Effector memory CD8-positive, alpha-beta T cell (primary cell): Measurements from ENCODE around the gene CCDC85C.
A peak's percentile ranks its signal among the peaks of the same experiment; 100 is the strongest.

ENCODE experiments used
- ATAC-seq: fragments of 150-1000 bp; cut with Tn5 transposase; replicated peaks from 2 replicates; pipeline ENCODE4 v1.10.0; 2021; ENCODE audit warnings: mild to moderate bottlenecking, moderate library complexity
- DNase-seq, 3 experiments: peaks; one replicate each; pipeline ENCODE4 v3.0.0; 2021
- H3K27ac Mint-ChIP-seq, 2 donors: one replicate each; pipeline ENCODE4 v1.8.0; 2022; ENCODE audit warnings: mild to moderate bottlenecking in 2 of 2, mixed read lengths in 2 of 2, moderate library complexity in 2 of 2
- H3K27me3 Mint-ChIP-seq, 2 donors: one replicate each; pipeline ENCODE4 v1.8.0; 2022; ENCODE audit warnings: mixed read lengths in 2 of 2
- H3K36me3 Mint-ChIP-seq: one replicate; pipeline ENCODE4 v1.8.0; 2022; ENCODE audit warnings: mild to moderate bottlenecking, moderate library complexity, mixed read lengths; ENCODE audit not compliant: insufficient read depth
- H3K4me1 Mint-ChIP-seq, 2 donors: one replicate each; pipeline ENCODE4 v1.8.0; 2022; ENCODE audit warnings: low read depth in 2 of 2, mixed read lengths in 2 of 2
- H3K4me3 Mint-ChIP-seq, 2 donors: one replicate each; pipeline ENCODE4 v1.8.0; 2022; ENCODE audit warnings: mild to moderate bottlenecking in 2 of 2, mixed read lengths in 2 of 2, moderate library complexity in 2 of 2
- H3K9me3 Mint-ChIP-seq, 2 donors: one replicate each; pipeline ENCODE4 v1.8.0; 2022; ENCODE audit warnings: mixed read lengths in 2 of 2

CCDC85C gene

GRCh38 chr14:99625476-99625875 lies 21.5 kb upstream of the CCDC85C start:
- Mint-ChIP-seq H3K27me3 (peaks cover 46 to 78% of the 10 kb centered on the region in 2 donors), H3K36me3 (no peaks in the 10 kb centered on the region), H3K4me1 (peaks cover 3 to 5% of the 10 kb centered on the region in 2 donors), H3K4me3 (no peak overlapping the region), H3K27ac (no peak overlapping the region), H3K9me3 (no peaks in the 10 kb centered on the region)
- no peak for DNase-seq
- ATAC-seq = no peak

- Mint-ChIP-seq H3K27me3 (peaks cover 46 to 73% of the 10 kb centered on the region in 2 donors), H3K9me3 (no peaks in the 10 kb centered on the region), H3K27ac (no peak overlapping the region), H3K4me3 (no peak overlapping the region), H3K4me1 (peaks cover 3 to 5% of the 10 kb centered on the region in 2 donors), H3K36me3 (no peaks in the 10 kb centered on the region)
- DNase-seq (no peak), ATAC-seq (no peak)
Measured at GRCh38 chr14:99624971-99625370, 21.0 kb upstream of the CCDC85C start.

GRCh38 chr14:99624024-99624423 lies 20.0 kb upstream of the CCDC85C start:
- Mint-ChIP-seq H3K4me3 (no peak overlapping the region), H3K27ac (no peak overlapping the region), H3K36me3 (no peaks in the 10 kb centered on the region), H3K9me3 (no peaks in the 10 kb centered on the region), H3K4me1 (peaks cover 2 to 4% of the 10 kb centered on the region in 2 donors), H3K27me3 (peaks cover 46 to 68% of the 10 kb centered on the region in 2 donors)
- DNase-seq = no peak
- no peak for ATAC-seq

- Mint-ChIP-seq H3K4me1 (no peaks in the 10 kb centered on the region), H3K27ac (no peak overlapping the region), H3K36me3 (no peaks in the 10 kb centered on the region), H3K27me3 (peaks cover 41 to 74% of the 10 kb centered on the region in 2 donors), H3K4me3 (no peak overlapping the region), H3K9me3 (no peaks in the 10 kb centered on the region)
- ATAC-seq = no peak
- DNase-seq = no peak
Measured at GRCh38 chr14:99621948-99622347, 17.9 kb upstream of the CCDC85C start.

- Mint-ChIP-seq H3K9me3 (no peaks in the 10 kb centered on the region), H3K4me1 (peaks cover 0 to 4% of the 10 kb centered on the region in 2 donors), H3K27ac (no peak overlapping the region), H3K36me3 (no peaks in the 10 kb centered on the region), H3K27me3 (peaks cover 41 to 69% of the 10 kb centered on the region in 2 donors), H3K4me3 (no peak overlapping the region)
- DNase-seq (no peak), ATAC-seq (no peak)
Measured at GRCh38 chr14:99619835-99620834, 16.1 kb upstream of the CCDC85C start.

- Mint-ChIP-seq H3K36me3 (no peaks in the 10 kb centered on the region), H3K4me1 (peaks cover 0 to 4% of the 10 kb centered on the region in 2 donors), H3K4me3 (no peak overlapping the region), H3K27me3 (peaks cover 16 to 38% of the 10 kb centered on the region in 2 donors), H3K9me3 (no peaks in the 10 kb centered on the region), H3K27ac (no peak overlapping the region)
- DNase-seq (no peak), ATAC-seq (no peak)
Measured at GRCh38 chr14:99616832-99617800, 13.1 kb upstream of the CCDC85C start.

GRCh38 chr14:99615497-99616157 lies 11.6 kb upstream of the CCDC85C start:
- Mint-ChIP-seq H3K4me3 (no peak overlapping the region), H3K27me3 (peaks cover 13 to 34% of the 10 kb centered on the region in 2 donors), H3K9me3 (no peaks in the 10 kb centered on the region), H3K4me1 (peaks cover 0 to 4% of the 10 kb centered on the region in 2 donors), H3K36me3 (no peaks in the 10 kb centered on the region), H3K27ac (no peak overlapping the region)
- ATAC-seq = no peak
- DNase-seq = no peak

GRCh38 chr14:99612738-99613330 lies 8.8 kb upstream of the CCDC85C start:
- ATAC-seq (no peak), DNase-seq (no peak)
- no peak overlapping the region for H3K4me3 Mint-ChIP-seq
- peaks cover 8 to 22% of the 10 kb centered on the region in 2 donors for H3K27me3 Mint-ChIP-seq
- no peaks in the 10 kb centered on the region for H3K36me3 Mint-ChIP-seq
- peaks cover 7 to 9% of the 10 kb centered on the region in 2 donors for H3K4me1 Mint-ChIP-seq
- H3K27ac Mint-ChIP-seq = no peak overlapping the region
- H3K9me3 Mint-ChIP-seq = no peaks in the 10 kb centered on the region

- ATAC-seq = no peak
Measured at GRCh38 chr14:99612071-99612737, 8.2 kb upstream of the CCDC85C start.

GRCh38 chr14:99611646-99612045 lies 7.6 kb upstream of the CCDC85C start:
- Mint-ChIP-seq H3K4me1 (peaks cover 7 to 9% of the 10 kb centered on the region in 2 donors), H3K27me3 (peaks cover 8 to 10% of the 10 kb centered on the region in 2 donors), H3K9me3 (no peaks in the 10 kb centered on the region), H3K4me3 (no peak overlapping the region), H3K36me3 (no peaks in the 10 kb centered on the region), H3K27ac (no peak overlapping the region)
- no peak for ATAC-seq
- DNase-seq = no peak

More at GRCh38 chr14:99612071-99612737, 8.2 kb upstream of the CCDC85C start:
- Mint-ChIP-seq H3K36me3 (no peaks in the 10 kb centered on the region), H3K27ac (peak overlapping the region in 1 of 2 donors; percentile 42), H3K9me3 (no peaks in the 10 kb centered on the region), H3K4me3 (no peak overlapping the region), H3K4me1 (peaks cover 7 to 9% of the 10 kb centered on the region in 2 donors), H3K27me3 (peaks cover 8 to 16% of the 10 kb centered on the region in 2 donors)
- DNase-seq = no peak

GRCh38 chr14:99609245-99610170 lies 5.5 kb upstream of the CCDC85C start:
- Mint-ChIP-seq H3K4me1 (peaks cover 13% of the 10 kb centered on the region in 2 donors), H3K27me3 (no peaks in the 10 kb centered on the region), H3K4me3 (no peak overlapping the region), H3K9me3 (no peaks in the 10 kb centered on the region), H3K36me3 (no peaks in the 10 kb centered on the region), H3K27ac (no peak overlapping the region)
- DNase-seq (no peak), ATAC-seq (no peak)
